ENCODE results near the gene MAPK11.

GRCh38 chr22:50264104-50264745 lies 6.0 kb downstream of the MAPK11 start:
- TF ChIP-seq EZH2 (IDR thresholded peaks at IDR 0.05) (no peak), POLR2AphosphoS5 (IDR thresholded peaks at IDR 0.05; ENCODE audit: borderline replicate concordance, low read depth, low read length) (no peak)
